ENCODE results near the gene ARF1. TPM values are rescaled to one million over a fixed set of nuclear protein-coding genes. Genes with fewer than 3 reads are reported as not detected.
A peak's percentile ranks its signal among the peaks of the same experiment; 100 is the strongest.

The ARF1 gene
- total RNA-seq, 1 experiment from 2014 or later, result 330 TPM

DNA sequence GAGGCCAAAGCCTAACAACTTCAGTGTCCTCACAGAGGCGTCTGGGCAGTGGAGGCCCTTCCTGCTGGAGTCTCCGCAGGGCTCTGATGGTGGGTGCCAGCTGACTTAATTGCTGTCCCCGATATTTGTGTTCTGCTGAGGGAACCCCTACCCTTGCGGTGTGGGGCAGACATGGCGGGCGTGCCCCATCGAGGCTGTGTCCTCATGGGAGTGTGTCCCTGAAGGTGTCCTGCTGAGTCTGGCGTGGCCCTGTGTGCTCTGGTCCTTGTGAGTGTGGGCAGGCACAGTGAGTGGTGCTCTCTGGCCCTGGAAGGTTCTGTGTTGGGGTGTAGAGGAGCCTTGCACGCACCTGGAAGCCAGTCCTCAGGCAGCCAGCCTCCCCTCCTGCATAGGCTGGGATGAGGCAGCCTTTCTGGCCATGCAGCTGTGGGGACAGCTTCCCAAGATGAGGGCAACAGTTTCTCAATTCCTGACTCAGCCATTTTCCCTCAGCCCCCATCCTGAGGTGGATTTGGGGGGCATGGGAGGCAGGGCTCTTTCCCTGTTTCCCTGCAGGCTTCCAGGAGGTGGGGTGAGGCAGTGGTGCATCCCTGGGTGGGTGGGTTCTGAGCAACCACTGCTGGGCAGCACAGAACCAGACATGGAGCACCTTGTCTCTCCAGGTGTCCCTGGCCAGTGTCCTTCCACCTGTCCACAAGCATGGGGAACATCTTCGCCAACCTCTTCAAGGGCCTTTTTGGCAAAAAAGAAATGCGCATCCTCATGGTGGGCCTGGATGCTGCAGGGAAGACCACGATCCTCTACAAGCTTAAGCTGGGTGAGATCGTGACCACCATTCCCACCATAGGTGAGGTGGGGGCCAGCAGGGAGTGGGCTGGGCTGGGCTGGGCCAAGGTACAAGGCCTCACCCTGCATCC, 14.2 kb downstream of the ARF1 start (continued):
- TF ChIP-seq, protein P1, sequence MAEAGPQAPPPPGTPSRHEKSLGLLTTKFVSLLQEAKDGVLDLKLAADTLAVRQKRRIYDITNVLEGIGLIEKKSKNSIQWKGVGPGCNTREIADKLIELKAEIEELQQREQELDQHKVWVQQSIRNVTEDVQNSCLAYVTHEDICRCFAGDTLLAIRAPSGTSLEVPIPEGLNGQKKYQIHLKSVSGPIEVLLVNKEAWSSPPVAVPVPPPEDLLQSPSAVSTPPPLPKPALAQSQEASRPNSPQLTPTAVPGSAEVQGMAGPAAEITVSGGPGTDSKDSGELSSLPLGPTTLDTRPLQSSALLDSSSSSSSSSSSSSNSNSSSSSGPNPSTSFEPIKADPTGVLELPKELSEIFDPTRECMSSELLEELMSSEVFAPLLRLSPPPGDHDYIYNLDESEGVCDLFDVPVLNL (CRISPR knock-in tag; IDR thresholded peaks at IDR 0.05; ENCODE audit: borderline replicate concordance, low read depth), result no peak
- TF ChIP-seq ZNF671 (CRISPR knock-in tag; IDR thresholded peaks at IDR 0.05), result no peak
- TF ChIP-seq, protein P2, sequence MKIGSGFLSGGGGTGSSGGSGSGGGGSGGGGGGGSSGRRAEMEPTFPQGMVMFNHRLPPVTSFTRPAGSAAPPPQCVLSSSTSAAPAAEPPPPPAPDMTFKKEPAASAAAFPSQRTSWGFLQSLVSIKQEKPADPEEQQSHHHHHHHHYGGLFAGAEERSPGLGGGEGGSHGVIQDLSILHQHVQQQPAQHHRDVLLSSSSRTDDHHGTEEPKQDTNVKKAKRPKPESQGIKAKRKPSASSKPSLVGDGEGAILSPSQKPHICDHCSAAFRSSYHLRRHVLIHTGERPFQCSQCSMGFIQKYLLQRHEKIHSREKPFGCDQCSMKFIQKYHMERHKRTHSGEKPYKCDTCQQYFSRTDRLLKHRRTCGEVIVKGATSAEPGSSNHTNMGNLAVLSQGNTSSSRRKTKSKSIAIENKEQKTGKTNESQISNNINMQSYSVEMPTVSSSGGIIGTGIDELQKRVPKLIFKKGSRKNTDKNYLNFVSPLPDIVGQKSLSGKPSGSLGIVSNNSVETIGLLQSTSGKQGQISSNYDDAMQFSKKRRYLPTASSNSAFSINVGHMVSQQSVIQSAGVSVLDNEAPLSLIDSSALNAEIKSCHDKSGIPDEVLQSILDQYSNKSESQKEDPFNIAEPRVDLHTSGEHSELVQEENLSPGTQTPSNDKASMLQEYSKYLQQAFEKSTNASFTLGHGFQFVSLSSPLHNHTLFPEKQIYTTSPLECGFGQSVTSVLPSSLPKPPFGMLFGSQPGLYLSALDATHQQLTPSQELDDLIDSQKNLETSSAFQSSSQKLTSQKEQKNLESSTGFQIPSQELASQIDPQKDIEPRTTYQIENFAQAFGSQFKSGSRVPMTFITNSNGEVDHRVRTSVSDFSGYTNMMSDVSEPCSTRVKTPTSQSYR (CRISPR knock-in tag; IDR thresholded peaks at IDR 0.05), result no peak

DNA sequence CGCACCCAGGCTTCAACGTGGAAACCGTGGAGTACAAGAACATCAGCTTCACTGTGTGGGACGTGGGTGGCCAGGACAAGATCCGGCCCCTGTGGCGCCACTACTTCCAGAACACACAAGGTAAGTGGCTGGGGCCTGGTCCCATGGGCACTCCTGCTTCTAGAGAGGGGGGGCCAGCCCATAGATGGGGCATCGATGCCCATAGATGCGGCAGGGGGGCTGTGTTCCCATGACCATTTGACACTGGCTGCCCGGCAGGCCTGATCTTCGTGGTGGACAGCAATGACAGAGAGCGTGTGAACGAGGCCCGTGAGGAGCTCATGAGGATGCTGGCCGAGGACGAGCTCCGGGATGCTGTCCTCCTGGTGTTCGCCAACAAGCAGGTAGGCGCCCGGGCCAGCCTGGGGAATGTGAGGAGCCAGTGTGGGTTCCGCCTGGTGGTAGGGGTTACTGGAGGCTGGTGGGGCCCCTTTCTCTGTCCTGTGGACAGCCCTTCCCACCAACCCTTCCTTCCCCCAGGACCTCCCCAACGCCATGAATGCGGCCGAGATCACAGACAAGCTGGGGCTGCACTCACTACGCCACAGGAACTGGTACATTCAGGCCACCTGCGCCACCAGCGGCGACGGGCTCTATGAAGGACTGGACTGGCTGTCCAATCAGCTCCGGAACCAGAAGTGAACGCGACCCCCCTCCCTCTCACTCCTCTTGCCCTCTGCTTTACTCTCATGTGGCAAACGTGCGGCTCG, 15.0 kb downstream of the ARF1 start:
- Mint-ChIP-seq H3K4me1 (peaks cover 7% of the 10 kb centered on the region), H3K4me3 (no peak overlapping the region), H3K27me3 (ENCODE audit: low read depth) (no peaks in the 10 kb centered on the region), H3K36me3 (peaks cover 46% of the 10 kb centered on the region), H3K9me3 (peaks cover 11% of the 10 kb centered on the region), H3K27ac (no peak overlapping the region)
- no peak for ATAC-seq
- DNase-seq (ENCODE audit: low spot score), result no peak
- ChIA-PET POLR2A (interaction anchor here (0.6 kb wide), 1 partner anchor 361 kb away, joined by 3 read pairs; a partner anchor contains a TSS), CTCF (interaction anchor here (1.2 to 1.9 kb wide), 2 partner anchors 92 to 98 kb away, joined by 5 to 6 read pairs; no protein-coding TSS in a partner anchor)
- no peak for TF ChIP-seq TP53 (CRISPR knock-in tag; IDR thresholded peaks at IDR 0.05)
- TF ChIP-seq, protein P3, sequence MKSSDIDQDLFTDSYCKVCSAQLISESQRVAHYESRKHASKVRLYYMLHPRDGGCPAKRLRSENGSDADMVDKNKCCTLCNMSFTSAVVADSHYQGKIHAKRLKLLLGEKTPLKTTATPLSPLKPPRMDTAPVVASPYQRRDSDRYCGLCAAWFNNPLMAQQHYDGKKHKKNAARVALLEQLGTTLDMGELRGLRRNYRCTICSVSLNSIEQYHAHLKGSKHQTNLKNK (CRISPR knock-in tag; IDR thresholded peaks at IDR 0.05), result no peak
- no peak for TF ChIP-seq RORB (CRISPR knock-in tag; IDR thresholded peaks at IDR 0.05)

DNA sequence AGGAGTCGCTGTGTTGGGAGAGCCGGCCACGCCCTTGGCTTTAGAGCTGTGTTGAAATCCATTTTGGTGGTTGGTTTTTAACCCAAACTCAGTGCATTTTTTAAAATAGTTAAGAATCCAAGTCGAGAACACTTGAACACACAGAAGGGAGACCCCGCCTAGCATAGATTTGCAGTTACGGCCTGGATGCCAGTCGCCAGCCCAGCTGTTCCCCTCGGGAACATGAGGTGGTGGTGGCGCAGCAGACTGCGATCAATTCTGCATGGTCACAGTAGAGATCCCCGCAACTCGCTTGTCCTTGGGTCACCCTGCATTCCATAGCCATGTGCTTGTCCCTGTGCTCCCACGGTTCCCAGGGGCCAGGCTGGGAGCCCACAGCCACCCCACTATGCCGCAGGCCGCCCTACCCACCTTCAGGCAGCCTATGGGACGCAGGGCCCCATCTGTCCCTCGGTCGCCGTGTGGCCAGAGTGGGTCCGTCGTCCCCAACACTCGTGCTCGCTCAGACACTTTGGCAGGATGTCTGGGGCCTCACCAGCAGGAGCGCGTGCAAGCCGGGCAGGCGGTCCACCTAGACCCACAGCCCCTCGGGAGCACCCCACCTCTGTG, 15.9 kb downstream of the ARF1 start:
- DNase-seq (ENCODE audit: low spot score) (no peak), ATAC-seq (no peak)
- POLR2A ChIA-PET, result interaction anchor here (0.6 kb wide), 1 partner anchor 360 kb away, joined by 3 read pairs; a partner anchor contains a TSS
- Mint-ChIP-seq H3K27me3 (ENCODE audit: low read depth) (no peaks in the 10 kb centered on the region; the same call in 1 of the 2 replicates), H3K27ac (no peak overlapping the region), H3K4me1 (peaks cover 8% of the 10 kb centered on the region), H3K36me3 (peaks cover 43% of the 10 kb centered on the region), H3K4me3 (no peak overlapping the region), H3K9me3 (peaks cover 11% of the 10 kb centered on the region)
- CTCF ChIA-PET, result interaction anchor here (1.2 to 1.9 kb wide), 2 partner anchors 93 to 99 kb away, joined by 5 to 6 read pairs; no protein-coding TSS in a partner anchor
- TF ChIP-seq, protein P4, sequence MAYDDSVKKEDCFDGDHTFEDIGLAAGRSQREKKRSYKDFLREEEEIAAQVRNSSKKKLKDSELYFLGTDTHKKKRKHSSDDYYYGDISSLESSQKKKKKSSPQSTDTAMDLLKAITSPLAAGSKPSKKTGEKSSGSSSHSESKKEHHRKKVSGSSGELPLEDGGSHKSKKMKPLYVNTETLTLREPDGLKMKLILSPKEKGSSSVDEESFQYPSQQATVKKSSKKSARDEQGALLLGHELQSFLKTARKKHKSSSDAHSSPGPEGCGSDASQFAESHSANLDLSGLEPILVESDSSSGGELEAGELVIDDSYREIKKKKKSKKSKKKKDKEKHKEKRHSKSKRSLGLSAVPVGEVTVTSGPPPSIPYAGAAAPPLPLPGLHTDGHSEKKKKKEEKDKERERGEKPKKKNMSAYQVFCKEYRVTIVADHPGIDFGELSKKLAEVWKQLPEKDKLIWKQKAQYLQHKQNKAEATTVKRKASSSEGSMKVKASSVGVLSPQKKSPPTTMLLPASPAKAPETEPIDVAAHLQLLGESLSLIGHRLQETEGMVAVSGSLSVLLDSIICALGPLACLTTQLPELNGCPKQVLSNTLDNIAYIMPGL (CRISPR knock-in tag; IDR thresholded peaks at IDR 0.05), result no peak
- TF ChIP-seq NR2C2 (CRISPR knock-in tag; IDR thresholded peaks at IDR 0.05), result no peak

DNA sequence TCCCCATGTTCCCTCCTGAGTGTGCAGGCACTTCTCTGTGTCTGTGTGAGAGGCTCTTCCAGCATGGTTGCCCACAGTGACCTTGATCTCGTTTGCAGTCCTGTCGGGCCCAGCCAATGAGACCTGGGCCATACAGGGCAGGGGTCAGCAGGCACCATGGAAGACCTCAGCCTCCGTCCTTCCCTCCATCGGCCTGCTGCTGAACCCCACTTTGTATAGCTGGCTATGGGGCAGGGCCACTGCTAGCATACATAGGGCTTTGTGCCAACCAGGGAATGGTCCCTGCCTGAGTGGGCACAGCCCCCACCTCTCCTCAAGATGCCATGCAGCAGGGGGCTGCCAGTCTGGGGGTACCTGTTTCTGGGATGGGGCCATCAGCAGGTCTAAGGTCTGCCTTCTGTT, 16.8 kb downstream of the ARF1 start:
- DNase-seq (ENCODE audit: low spot score) (no peak), ATAC-seq (no peak)
- CTCF ChIA-PET, result interaction anchor here (1.2 to 1.9 kb wide), 3 partner anchors 17 to 100 kb away, joined by 4 to 6 read pairs (median 6); partner anchors contain the start of gene ARF1
- no peak overlapping the region for H3K4me3 Mint-ChIP-seq
- peaks cover 14% of the 10 kb centered on the region for H3K4me1 Mint-ChIP-seq
- POLR2A ChIA-PET, result interaction anchor here (0.6 kb wide), 1 partner anchor 59 kb away, joined by 3 read pairs; no protein-coding TSS in a partner anchor
- H3K27me3 Mint-ChIP-seq (ENCODE audit: low read depth), result peaks cover 5% of the 10 kb centered on the region; the same call in 1 of the 2 replicates
- H3K36me3 Mint-ChIP-seq, result peaks cover 39% of the 10 kb centered on the region
- no peak overlapping the region; the same call in 1 of the 2 replicates for H3K27ac Mint-ChIP-seq
- TF ChIP-seq ZBTB21 (CRISPR knock-in tag; IDR thresholded peaks at IDR 0.05; ENCODE audit: borderline replicate concordance), result no peak
- TF ChIP-seq CREM (CRISPR knock-in tag; IDR thresholded peaks at IDR 0.05), result 0 out of 2 replicates have a peak, but pooled peaks have one; percentile 28
- peaks cover 8% of the 10 kb centered on the region for H3K9me3 Mint-ChIP-seq

All from WTC11 (cell line).